Lung (tissue), 12 donors: ENCODE measurements around the gene IGSF11. TPM values are rescaled to one million over a fixed set of nuclear protein-coding genes. Genes with fewer than 3 reads are reported as not detected.

Experiments
- ATAC-seq: fragments of 200-7000 bp; cut with Tn5 transposase; one replicate; pipeline ENCODE4 v1.9.1; 2020; ENCODE audit warnings: moderate number of reproducible peaks; ENCODE audit not compliant: insufficient read depth, low FRiP score
- DNase-seq, 3 donors: peaks; one replicate each; pipeline ENCODE4 v3.0.0-alpha.2; 2013 to 2017
- H3K27ac ChIP-seq, 2 donors: one replicate each; pipeline ENCODE4 v1.5.1; 2013; ENCODE audit warnings: mild to moderate bottlenecking in 2 of 2, moderate library complexity in 2 of 2, control low read depth in 1 of 2, inconsistent platforms in 1 of 2, low read depth in 1 of 2, low read length in 1 of 2
- H3K27me3 ChIP-seq, 3 donors: one replicate each; pipeline ENCODE4 v1.5.1; 2013; ENCODE audit warnings: low read length in 2 of 3; ENCODE audit not compliant: control insufficient read depth in 3 of 3, insufficient read depth in 3 of 3
- H3K36me3 ChIP-seq, 4 donors: one replicate each; pipeline ENCODE4 v1.5.1; 2013; ENCODE audit warnings: low read length in 4 of 4, mild to moderate bottlenecking in 1 of 4, moderate library complexity in 1 of 4; ENCODE audit not compliant: control insufficient read depth in 4 of 4, insufficient read depth in 4 of 4
- H3K4me1 ChIP-seq, 5 donors: one replicate each; pipeline ENCODE4 v1.5.1; 2013; ENCODE audit warnings: low read length in 5 of 5, mild to moderate bottlenecking in 2 of 5, moderate library complexity in 1 of 5; ENCODE audit not compliant: control insufficient read depth in 5 of 5, insufficient read depth in 5 of 5
- H3K4me3 ChIP-seq: one replicate; pipeline ENCODE4 v1.5.1; 2013; ENCODE audit warnings: mild to moderate bottlenecking, control low read depth, moderate library complexity
- H3K9ac ChIP-seq, 2 donors: one replicate each; pipeline ENCODE4 v1.5.1; 2013; ENCODE audit warnings: low read length in 2 of 2, control low read depth in 1 of 2; ENCODE audit not compliant: insufficient read depth in 1 of 2
- H3K9me3 ChIP-seq, 4 donors: one replicate each; pipeline ENCODE4 v1.5.1; 2013; ENCODE audit warnings: low read length in 3 of 4, mild to moderate bottlenecking in 1 of 4, moderate library complexity in 1 of 4; ENCODE audit not compliant: control insufficient read depth in 4 of 4, insufficient read depth in 3 of 4
- CTCF ChIP-seq: IDR thresholded peaks from 2 replicates; pipeline ENCODE4 v1.5.1; 2012; ENCODE audit warnings: mild to moderate bottlenecking; ENCODE audit errors: control extremely low read depth, extremely low read depth
- WGBS, 2 donors: extraction: QIAGEN DNeasy Blood & Tissue Kit; methylation state at CpG; one replicate each; pipeline ENCODE4 v1.1.7; 2013; 5-methylcytosine and 5-hydroxymethylcytosine counted together
- polyA plus RNA-seq, 2 donors: library from polyadenylated mRNA; stranded (reverse); fragments of 200-250 nt; gene quantifications; one replicate each; pipeline ENCODE4 v1.2.1, GENCODE V29; 2013
- total RNA-seq, 2 donors: library from RNA; depleted of rRNA in 1 of 2; stranded (reverse); fragments of >200 nt in 1 of 2; gene quantifications; one replicate each; pipeline ENCODE4 v1.2.1, GENCODE V29; 2014 to 2021
- donor health status: control.
- donor health status: control.
- donor health status: Bipolar disorder and iron deficiency.
- donor health status: healthy.
- donor health status: DM: yes; HTN: yes; CAD: no.

The IGSF11 gene
- total and polyA plus RNA-seq, 4 donors, result 0.07 to 0.94 (median 0.45) TPM

GRCh38 chr3:118955914-118956556, 78.6 kb downstream of the IGSF11 start:
- Histone ChIP-seq H3K36me3 (no peaks in the 10 kb centered on the region), H3K9ac (no peak overlapping the region), H3K27me3 (no peaks in the 10 kb centered on the region), H3K9me3 (peaks cover 0 to 12% (median 2%) of the 10 kb centered on the region in 4 donors), H3K27ac (no peak overlapping the region), H3K4me3 (no peak overlapping the region), H3K4me1 (no peaks in the 10 kb centered on the region)
- DNase-seq, result no peak
- TF ChIP-seq CTCF, result no peak
- no peak for ATAC-seq
- 78 to 83% methylated on average over 1 of the region's 1 CpG for WGBS, 2 donors

GRCh38 chr3:118951089-118951488, 83.6 kb downstream of the IGSF11 start:
- H3K9me3 ChIP-seq, result peaks cover 0 to 12% (median 2%) of the 10 kb centered on the region in 4 donors
- H3K27me3 ChIP-seq, result no peaks in the 10 kb centered on the region
- no peak overlapping the region for H3K4me3 ChIP-seq
- no peak for ATAC-seq
- no peak for TF ChIP-seq CTCF
- H3K4me1 ChIP-seq, result peaks cover 0 to under 1% (median 0%) of the 10 kb centered on the region in 5 donors
- no peaks in the 10 kb centered on the region for H3K36me3 ChIP-seq
- no peak overlapping the region for H3K27ac ChIP-seq
- DNase-seq, result no peak
- no peak overlapping the region for H3K9ac ChIP-seq

GRCh38 chr3:118949113-118949760, 85.4 kb downstream of the IGSF11 start:
- no peak for ATAC-seq
- WGBS, 2 donors, result 78 to 87% methylated on average over 1 of the region's 1 CpG
- Histone ChIP-seq H3K27ac (no peak overlapping the region), H3K4me1 (peaks cover 0 to 9% (median 0%) of the 10 kb centered on the region in 5 donors), H3K9me3 (peaks cover 0 to 1% (median 0%) of the 10 kb centered on the region in 4 donors), H3K9ac (no peak overlapping the region), H3K27me3 (no peaks in the 10 kb centered on the region), H3K36me3 (no peaks in the 10 kb centered on the region), H3K4me3 (no peak overlapping the region)
- no peak for TF ChIP-seq CTCF
- no peak for DNase-seq
